GM19455 (cell line): ENCODE measurements around the gene DISP2.

ENCODE experiments used
- ATAC-seq: cut with Tn5 transposase; IDR thresholded peaks from one replicate; pipeline ENCODE4 v1.9.1; 2021; ENCODE audit not compliant: unreplicated experiment

DISP2 gene

GRCh38 chr15:40342416-40343320, 15.4 kb upstream of the DISP2 start:
- ATAC-seq = no peak

- ATAC-seq = no peak
Measured at GRCh38 chr15:40343512-40343911, 14.5 kb upstream of the DISP2 start.

- no peak for ATAC-seq
Measured at GRCh38 chr15:40344217-40344616, 13.8 kb upstream of the DISP2 start.

GRCh38 chr15:40344631-40345120, 13.3 kb upstream of the DISP2 start:
- ATAC-seq = no peak

GRCh38 chr15:40345225-40345866, 12.7 kb upstream of the DISP2 start:
- no peak for ATAC-seq

- no peak for ATAC-seq
Measured at GRCh38 chr15:40345867-40346578, 12.0 kb upstream of the DISP2 start.

GRCh38 chr15:40346579-40347558, 11.2 kb upstream of the DISP2 start:
- no peak for ATAC-seq

DNA sequence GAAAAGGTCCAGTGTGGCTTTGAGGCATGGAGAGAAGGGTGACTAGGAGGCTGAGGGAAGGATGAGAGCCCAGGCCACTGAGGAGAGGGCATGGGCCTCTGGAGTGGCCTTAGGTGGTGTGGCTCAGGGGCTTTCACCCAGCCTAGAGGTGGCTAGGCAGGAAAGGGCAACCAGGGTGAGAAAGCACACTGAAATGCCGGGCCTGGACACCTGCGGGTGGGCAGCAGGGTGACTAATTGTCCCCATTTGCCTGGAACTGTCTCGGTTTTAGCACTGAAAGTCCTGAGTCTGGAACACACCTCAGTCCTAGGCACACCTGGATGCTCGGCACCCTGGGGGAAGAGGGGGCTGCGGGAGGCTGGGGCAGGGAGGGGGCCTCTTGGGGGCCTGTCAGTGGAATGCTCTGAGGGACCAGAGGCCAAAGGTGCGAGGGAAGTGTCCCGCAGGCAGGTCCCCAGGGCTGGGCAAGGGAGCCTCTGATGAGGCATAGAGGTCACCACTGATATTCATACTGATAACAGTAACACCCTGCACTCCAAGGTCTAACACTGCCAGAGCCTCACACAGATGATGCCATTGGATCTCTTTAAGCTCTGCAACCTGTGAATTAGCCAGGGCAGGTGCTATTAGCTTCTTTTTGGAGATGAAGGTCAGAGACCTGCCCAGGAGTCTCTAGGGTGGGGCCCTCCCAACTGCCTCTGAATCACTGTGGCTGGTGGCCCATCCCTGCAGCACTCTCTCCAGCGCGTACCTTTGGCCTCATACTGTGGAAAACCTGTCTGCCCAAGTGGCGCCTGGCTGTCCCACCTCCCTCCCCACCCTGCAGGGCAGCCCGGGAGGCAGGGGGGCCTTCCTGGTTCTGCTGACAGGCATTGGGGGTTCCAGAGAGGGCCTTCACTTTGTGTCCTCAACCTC, 10.2 kb upstream of the DISP2 start:
- no peak for ATAC-seq

DNA sequence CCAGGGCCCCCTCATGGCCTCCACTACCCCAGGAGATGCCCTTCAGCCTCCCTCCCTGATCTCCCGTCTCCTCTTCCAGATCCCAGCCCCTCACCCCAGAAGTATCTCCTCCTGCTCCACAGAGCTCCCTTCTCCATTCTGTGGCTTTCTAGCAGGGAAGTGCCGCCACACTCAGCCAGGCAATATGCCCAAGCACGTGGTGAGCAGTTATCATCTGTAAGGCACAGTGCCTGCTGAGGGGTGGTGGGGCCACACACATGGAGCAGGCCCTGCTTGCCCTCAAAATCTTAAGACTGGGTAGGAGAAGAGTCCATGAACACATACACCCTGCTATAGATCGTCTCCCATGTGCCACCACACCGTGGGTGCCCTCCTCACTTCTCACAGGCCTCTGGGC, 9.5 kb upstream of the DISP2 start:
- ATAC-seq = no peak

- ATAC-seq = no peak
Measured at GRCh38 chr15:40349163-40349562, 8.9 kb upstream of the DISP2 start.

GRCh38 chr15:40352281-40352901, 5.6 kb upstream of the DISP2 start:
- ATAC-seq = no peak

DNA sequence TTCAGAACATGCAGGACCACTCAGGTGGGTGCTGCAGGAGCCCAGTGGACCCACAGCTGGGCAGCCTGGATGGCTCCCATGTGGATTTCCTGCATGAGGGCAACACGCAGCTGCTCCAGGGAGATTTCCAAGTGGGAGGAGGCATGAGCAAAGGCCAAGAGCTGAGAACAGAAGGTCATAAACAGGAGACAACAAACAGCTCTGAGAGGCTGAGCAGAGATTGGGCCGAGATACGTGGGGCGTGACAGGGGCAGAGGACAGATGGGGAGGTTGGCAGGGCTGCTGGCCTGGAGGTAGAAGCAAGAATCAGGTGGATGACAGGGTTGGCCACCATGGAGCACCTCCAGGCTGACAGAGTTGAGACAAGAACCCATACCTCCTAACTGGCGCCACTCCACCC, 4.3 kb upstream of the DISP2 start:
- no peak for ATAC-seq

- no peak for ATAC-seq
Measured at GRCh38 chr15:40354408-40355171, 3.4 kb upstream of the DISP2 start.

- ATAC-seq = no peak
Measured at GRCh38 chr15:40355976-40356585, 1.9 kb upstream of the DISP2 start.

GRCh38 chr15:40357246-40357645, 773 bp upstream of the DISP2 start:
- ATAC-seq = no peak

GRCh38 chr15:40358471-40359353, 693 bp downstream of the DISP2 start:
- ATAC-seq = peak; percentile 8

DNA sequence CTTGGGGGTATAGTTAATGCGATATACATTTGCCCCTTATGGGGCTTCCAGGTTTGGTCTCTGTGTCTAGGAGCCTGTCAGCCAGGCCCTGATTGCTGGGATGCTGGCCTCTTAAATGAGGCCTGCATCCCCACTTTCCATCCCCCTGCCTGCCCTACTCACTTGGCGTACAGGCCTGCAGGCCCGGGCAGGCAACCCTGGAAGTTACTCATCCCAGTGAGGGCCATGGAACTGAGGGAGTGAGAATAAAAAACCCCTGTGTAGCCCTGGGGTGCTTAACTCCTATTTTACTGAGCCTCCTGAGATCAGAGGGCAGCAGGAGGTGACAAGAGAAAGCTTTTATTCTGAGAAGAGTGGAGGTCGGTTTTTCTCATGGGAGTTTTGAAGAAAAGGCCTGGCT, 2.0 kb downstream of the DISP2 start:
- no peak for ATAC-seq
